GM19397 (cell line): ENCODE data around the gene CAB39.
"Not testable (repeated sequence)": the region's sequence is repeated elsewhere in the genome, so short reads cannot be mapped to it uniquely, and the experiment has no call there.

Experiments
- ATAC-seq: cut with Tn5 transposase; IDR thresholded peaks from one replicate; pipeline ENCODE4 v1.9.1; 2021; ENCODE audit warnings: mild to moderate bottlenecking, moderate library complexity; ENCODE audit not compliant: unreplicated experiment

Gene CAB39

GRCh38 chr2:230682546-230682945, 30.1 kb upstream of the CAB39 start:
- no peak for ATAC-seq

GRCh38 chr2:230684270-230685168, 28.1 kb upstream of the CAB39 start:
- no peak for ATAC-seq

- ATAC-seq: no peak
Measured at GRCh38 chr2:230685178-230685577, 27.5 kb upstream of the CAB39 start.

- ATAC-seq: no peak
Measured at GRCh38 chr2:230687498-230687897, 25.1 kb upstream of the CAB39 start.

GRCh38 chr2:230688490-230688889, 24.2 kb upstream of the CAB39 start:
- ATAC-seq: no peak

- no peak for ATAC-seq
Measured at GRCh38 chr2:230690439-230690838, 22.2 kb upstream of the CAB39 start.

GRCh38 chr2:230691005-230691647, 21.5 kb upstream of the CAB39 start:
- no peak for ATAC-seq

- no peak for ATAC-seq
Measured at GRCh38 chr2:230692760-230693159, 19.9 kb upstream of the CAB39 start.

GRCh38 chr2:230693411-230693810, 19.2 kb upstream of the CAB39 start:
- no peak for ATAC-seq

GRCh38 chr2:230694241-230694640, 18.4 kb upstream of the CAB39 start:
- no peak for ATAC-seq

- ATAC-seq: no peak
Measured at GRCh38 chr2:230695551-230695950, 17.1 kb upstream of the CAB39 start.

GRCh38 chr2:230696670-230697069, 16.0 kb upstream of the CAB39 start:
- ATAC-seq: no peak

GRCh38 chr2:230697676-230698075, 15.0 kb upstream of the CAB39 start:
- no peak for ATAC-seq

GRCh38 chr2:230698753-230699152, 13.9 kb upstream of the CAB39 start:
- not testable (repeated sequence) for ATAC-seq

- ATAC-seq: no peak
Measured at GRCh38 chr2:230700447-230700846, 12.2 kb upstream of the CAB39 start.

- no peak for ATAC-seq
Measured at GRCh38 chr2:230701308-230701707, 11.3 kb upstream of the CAB39 start.

GRCh38 chr2:230702457-230702856, 10.2 kb upstream of the CAB39 start:
- not testable (repeated sequence) for ATAC-seq

GRCh38 chr2:230703514-230703913, 9.1 kb upstream of the CAB39 start:
- ATAC-seq: no peak

- ATAC-seq: no peak
Measured at GRCh38 chr2:230706053-230706521, 6.6 kb upstream of the CAB39 start.

- ATAC-seq: no peak
Measured at GRCh38 chr2:230706966-230707365, 5.7 kb upstream of the CAB39 start.

- ATAC-seq: no peak
Measured at GRCh38 chr2:230708204-230708603, 4.4 kb upstream of the CAB39 start.

- no peak for ATAC-seq
Measured at GRCh38 chr2:230711224-230711623, 1.4 kb upstream of the CAB39 start.
